Measurements from ENCODE around the gene DMRTB1.

The DMRTB1 gene

DNA sequence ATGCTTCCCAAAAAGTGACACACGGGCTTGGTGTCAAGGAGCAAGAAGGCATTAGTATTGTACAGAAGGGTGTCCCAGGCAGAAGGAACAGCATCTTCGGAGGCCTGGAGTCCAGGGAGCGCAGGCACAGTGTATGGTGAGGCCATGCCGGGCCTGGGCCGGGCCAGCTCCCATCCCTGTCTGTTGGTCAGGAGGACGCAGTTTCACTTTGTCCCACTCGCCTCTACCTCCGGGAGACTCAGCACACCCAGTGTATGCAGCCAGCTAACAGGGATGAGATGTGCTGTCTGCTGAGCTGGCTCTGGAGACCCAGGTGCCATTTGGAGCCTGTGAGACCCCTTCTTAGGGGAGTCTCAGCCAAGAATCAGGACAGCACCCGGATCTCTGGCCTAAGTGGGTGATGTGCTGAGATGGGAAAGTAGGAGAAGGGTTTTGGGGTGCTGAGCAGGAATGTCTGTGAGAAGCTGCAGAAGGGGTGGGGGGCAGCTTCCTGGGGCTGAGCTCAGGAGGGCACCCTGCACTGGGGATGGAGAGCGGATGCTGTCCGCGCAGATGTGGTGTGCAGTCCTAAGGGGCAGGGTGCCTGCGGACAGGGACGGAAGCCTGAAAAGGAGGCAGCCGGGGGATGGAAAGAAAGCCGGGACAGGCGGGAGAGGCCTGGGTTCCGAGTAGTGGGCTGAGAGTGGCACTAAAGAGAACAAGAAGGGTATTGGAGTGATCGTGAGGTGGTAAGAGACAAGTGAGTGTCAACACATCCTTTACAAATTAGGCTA is 25.7 kb downstream of the DMRTB1 start:
- in situ Hi-C loops (cut with MboI; ENCODE audit: low sequenced_read_pairs), result no loop called here

DNA sequence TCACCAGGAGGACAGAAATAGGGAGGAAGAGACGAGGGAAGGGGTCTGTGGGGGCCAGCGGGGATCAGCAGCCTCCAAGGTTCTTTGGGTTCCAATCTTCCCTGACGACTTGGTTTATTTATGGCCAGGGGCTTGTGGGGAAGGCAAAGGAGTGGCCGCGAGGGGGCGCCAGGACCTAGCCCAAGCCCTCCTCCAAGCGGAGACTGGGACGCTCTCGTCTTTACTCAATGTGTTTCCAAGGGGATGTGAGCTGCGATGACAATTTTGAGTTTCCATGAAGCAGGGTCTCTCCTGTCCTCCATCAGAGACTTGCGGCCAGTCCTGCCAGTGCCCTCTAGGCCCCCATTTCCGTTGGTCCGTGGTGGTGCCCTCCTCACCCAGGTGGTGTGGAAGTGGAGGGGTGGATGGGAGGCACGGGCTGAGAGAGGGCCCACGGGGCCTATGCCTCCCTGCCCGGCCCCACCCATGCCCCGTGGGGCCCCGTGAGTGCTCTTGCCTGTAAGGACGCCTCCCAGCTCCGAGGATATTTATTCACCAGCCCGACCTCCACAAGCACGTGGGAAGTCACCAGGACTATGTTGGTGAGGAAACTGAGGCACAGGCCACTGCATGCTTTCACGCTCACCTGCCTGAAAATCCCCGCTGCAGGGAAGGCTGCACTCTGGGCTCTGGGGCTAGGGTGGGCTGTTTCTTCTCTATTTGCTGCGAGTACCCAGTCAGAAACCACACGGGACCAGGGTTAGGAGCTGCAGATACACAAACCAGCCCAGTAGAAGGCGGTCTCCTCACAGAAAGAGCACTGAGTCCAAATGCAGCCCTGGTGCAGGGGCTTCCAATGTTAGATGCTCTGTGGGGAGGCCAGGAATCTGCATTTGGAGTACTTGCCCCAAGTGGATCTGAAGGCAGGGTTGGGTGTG is 26.5 kb downstream of the DMRTB1 start:
- in situ Hi-C loops (cut with MboI; ENCODE audit: low sequenced_read_pairs), result no loop called here

DNA sequence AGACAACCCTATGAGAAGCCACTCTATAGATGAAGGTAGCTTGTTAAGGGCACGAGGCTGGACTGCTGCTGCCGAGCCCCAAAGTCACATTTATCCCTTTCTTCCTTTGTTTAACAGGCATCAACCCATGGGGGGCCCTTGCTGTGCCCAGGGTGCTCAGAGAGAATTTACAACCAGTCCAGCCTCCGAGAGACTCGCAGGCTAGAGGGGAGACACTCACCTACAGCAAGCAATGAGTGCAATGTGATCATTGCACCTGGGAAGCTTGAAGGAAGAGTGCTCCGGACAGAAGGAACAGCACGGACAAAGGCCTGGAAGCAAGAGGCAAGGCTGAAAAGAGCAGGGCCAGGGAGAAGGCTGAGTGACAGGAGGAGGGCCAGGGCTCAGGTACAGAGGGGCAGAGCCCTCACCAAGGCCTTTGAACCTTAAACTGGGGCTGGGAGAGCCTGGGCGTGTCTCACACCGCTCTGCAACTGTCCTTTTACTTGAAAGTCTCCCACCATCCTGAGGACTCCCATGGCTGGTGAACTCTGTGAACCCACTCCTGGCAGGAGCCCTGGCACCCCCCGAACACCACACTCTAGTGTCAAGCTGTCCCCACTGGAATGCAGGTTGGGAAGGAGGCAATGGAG is 27.3 kb downstream of the DMRTB1 start:
- in situ Hi-C loops (cut with MboI; ENCODE audit: low sequenced_read_pairs), result no loop called here

DNA sequence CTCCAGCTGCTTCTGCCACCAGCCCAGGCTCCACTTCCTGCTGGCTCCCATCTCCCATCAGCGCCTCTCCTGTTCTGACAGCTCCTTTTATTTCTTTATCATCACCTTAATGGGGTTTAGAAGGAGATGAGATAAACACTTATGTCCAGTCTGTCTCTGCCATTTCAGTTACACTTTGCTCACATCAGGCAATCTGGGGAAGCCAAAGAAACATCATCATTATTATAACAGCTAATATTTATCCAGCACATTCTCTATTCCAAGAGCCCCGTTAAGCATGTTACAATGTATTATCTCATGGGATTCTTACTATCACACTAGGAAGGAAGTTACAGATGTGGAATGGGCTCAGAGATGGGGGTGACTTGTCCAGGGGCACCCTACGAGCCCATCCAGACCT is 31.2 kb downstream of the DMRTB1 start:
- in situ Hi-C loops (cut with MboI; ENCODE audit: low sequenced_read_pairs), result no loop called here

DNA sequence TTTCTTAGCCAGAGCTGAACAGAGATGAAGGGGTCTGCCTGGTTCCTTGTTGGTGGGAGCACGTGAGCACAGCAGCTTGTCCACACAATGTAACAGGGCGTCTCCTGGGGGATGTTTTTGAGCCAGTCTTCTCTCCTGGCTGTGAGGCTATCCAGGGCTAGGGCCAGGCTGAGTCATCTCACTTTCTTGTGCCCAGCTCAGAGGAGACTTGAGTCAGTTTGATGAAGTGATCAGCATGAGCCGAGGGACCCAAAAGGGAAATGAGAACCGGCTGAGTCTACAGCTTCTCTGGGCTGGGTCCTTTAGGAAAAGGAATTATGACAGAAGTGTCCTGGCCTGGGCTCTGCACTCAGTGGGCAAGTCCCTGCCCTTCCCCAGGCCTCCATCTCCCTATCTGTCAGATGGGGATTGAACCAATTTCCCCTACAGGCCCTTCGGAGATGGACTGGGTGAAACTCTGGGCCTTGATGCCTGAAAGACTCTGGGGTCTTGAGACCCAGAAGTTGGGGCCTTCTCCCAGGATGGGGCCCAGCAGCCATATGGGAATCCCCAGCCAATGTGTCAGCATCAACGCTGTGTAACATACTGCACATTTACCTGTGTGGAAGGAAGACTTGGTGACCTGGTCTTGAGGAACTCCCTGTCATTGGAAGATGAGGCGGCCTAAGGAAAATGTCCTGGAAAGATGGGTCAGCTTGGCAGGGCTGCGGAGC is 36.6 kb downstream of the DMRTB1 start:
- in situ Hi-C loops (cut with MboI; ENCODE audit: low sequenced_read_pairs), result no loop called here

DNA sequence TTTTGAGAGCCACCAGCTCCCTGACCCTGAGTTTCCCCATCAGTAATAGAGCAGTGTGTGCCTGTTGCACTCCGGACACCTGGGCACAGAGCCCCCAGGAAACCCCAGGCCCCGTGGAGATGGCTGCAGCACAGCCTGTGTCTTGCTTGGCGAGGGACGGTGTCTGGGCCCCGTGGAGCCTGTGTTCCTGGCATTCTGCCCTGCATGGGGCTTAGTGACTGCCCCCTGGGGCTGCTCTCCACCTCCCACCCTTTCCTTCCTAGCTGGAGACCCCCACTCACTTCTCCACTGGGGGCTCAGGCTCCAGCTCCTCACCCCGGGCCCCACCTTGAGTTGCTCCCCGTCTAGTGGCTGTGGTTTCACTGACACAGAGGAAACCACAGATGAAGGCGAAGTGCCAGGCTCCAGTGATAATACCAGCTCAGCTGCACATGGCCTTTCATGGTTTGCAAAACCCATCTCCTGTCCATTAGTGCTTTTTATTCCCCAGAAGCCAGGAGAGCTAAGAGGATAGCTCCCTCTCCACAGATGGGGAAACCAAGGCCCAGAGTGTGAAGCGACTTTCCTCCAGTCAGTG is 39.4 kb downstream of the DMRTB1 start:
- in situ Hi-C loops (cut with MboI; ENCODE audit: low sequenced_read_pairs), result no loop called here

DNA sequence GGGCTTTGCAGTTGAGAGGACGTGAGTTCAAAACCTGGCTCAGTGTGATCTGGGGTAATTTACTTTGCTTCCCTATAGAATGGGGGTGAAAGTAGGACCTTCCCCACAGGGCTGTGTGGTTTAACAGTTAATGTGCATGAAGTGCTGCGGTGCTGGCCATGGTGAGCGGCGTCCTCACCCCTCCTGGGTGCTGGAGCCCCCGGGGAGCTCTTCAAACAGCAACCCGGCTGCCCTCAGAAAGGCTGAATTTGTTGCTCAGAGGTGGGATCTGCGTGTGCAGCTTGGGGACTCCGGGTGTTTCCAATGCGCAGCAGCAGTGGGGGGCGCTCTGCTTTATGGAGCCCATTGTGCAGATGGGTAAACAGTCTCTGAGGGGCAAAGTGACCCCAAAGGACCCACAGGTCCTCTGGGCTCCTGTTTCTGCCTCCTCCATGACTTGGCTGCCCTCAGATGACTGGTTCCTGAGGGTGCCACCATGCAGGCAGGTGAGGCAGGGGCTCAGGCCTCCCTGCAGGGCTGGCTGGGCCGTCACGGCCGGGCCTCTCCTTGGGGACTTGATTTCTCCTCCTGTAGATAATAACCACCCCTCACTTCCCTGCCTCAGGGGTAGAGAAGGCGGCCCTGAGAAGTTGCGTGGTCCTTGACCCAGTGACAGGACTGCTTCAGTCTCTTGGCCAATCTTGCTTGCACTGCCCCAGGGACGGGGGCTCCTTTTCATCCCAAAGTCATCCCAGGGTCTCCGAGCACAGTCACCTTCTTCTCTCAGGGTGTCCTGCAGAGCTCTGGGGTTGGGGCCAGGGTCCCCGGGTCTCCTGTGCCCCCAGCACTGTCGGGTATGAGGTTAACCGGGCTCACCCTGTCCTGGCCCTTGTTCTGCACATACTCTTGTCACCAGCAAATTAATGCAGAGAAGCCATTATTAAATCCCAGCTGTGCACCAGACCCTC is 40.3 kb downstream of the DMRTB1 start:
- in situ Hi-C loops (cut with MboI; ENCODE audit: low sequenced_read_pairs), result no loop called here

DNA sequence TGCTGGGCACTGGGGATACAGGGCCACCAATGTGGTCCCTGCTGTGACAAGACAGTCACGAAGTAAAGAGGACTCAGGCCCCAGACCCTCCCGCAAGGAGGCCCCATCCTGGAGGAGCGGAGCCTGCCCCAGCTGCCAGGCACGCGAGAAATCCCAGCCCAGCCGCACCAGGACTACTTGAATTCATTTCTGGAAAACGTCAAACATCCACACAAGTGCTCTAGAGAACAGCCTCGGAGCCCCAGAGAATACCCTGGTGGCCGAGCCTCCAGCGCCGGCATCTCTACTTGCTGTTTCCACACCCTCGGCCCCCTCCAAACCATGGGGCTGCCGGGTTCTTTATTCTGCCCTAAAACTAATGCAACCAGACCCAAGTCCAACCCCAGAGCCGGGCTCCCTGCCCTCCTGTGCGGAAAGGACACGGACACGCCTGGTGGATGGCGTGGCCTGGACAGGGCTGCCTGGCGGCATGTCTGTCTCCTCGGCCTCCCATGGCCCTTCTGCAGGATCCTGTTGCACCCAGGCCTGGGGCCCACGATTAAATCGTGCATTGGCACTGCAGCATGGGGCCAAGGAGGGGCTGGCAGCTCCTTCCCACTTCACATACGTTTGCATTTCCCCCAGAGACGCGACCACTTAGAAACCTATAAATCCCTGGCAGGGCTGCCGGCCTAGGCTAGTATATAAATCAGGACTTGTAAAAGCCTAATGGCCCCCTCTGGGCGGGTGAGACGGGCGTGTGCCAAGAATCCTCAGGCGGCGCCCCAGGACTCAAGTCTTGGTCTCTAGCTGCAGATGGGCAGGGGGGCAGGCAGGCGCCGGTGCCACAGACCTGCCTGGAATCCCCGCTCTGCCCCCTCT is 41.2 kb downstream of the DMRTB1 start:
- in situ Hi-C loops (cut with MboI; ENCODE audit: low sequenced_read_pairs), result no loop called here

DNA sequence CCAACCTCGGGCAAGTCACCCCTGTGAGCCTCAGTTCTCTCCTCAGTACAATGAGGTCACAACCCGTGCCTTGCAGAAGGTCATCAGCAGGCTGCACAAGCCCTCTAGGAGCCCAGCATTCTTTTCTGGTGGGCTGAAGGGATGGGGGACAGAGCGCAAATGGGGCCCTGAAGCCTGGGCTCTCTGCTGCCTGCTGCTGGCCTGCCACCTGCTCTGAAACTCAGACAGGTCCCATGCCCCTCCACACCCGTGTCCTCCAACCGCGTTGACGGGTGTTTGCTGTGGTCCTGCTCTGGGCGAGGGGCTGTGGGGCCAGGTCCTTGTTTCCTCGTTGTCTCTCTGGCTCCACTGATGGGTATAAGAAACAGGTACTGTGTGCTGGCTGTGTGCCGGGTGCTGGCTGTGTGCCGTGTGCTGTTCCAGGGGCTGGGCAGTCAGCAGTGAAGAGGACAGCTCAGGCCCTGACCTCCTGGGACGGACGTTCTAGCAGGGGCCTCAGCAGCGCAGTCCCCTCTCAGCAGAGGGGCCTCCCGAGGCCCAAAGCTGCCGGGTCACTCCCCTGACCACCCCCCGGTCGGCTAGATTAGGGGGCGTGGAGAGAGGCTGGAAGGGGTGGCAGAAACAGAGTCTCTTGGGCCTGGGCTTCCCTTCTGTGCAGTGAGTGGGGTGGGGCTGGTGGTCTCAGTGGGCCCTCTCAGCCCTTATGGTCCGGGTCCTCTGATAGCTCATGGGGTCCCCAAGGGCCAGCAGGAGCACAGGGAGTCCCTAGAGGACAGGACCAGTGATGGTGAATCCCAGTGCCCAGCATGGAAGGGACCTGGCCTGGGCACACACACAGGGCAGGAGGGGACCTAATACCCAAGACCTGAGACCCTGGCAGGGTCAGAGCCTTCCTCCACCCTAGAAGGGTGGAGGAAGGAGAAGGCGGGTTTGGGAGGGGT is 42.1 kb downstream of the DMRTB1 start:
- in situ Hi-C loops (cut with MboI; ENCODE audit: low sequenced_read_pairs), result no loop called here

DNA sequence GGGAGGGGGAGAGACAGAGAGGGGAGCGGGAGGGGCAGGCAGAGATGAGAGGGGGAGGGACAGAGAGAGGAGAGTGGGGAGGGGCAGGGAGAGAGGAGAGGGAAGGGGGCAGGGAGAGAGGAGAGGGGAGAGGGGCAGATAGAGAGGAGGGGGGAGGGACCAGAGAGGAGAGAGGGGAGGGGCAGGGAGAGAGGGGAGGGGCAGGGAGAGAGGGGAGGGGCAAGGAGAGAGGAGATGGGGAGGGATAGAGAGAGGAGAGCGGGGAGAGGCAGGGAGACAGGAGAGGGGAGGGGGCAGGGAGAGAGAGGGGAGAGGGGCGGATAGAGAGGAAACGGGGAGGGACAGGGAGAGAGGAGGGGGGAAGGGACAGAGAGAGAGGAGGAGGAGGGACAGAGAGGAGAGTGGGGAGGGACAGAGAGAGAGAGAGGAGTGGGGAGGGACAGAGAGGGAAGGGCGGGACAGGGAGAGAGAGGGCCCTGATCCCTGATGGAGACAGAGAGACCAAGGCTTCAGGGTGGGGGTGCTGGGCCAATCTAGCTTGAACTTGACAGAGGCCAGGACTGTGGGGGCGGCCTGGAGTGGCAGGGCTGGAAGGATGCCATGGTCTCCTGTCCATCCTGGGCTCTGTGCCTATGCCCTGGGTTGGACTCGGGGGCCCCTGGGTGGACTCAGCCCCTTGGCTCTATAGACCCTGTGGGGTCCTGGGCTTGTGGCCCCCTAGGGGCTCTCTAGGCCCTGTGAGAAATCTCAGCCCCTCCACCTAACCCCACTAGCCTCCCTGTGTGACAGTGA is 43.6 kb downstream of the DMRTB1 start:
- in situ Hi-C loops (cut with MboI; ENCODE audit: low sequenced_read_pairs), result no loop called here

DNA sequence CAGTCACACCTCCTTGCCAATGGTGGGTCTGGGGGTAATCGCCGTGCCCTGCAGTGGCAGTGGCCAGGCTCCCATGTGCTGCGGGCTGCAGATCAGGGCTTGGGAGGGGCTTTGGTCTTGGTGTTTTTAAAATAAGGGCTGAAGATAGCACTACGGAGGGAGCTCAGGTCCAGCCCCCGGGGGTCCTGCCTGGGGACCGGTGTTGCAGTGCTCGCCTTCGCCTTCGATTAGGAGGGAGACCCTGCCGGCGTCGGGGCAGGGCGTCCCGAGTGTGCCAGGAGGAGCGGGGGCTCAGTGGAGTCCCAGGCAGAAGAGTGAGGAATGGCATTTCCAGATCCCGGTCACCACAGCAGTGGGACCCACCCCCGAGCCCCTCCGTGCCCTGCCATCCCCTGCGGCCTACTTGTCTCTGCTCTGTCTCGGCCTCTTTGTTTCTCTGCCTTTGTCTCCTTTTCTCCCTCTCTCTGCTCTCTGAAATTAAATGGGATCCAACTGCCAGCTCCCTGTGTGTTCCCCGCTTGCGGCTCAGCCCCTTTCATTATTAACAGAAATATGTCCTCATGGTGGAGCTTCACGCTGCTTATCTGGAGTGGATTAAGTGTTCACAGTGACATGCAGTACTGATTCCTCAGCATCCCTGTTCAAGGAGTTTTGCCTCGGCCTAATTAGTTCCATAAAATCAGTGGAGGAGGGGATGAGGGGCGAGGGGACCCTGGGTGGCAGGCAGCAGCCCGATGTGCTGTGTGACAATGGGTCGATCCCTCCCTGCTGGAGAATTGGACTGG is 44.4 kb downstream of the DMRTB1 start:
- in situ Hi-C loops (cut with MboI; ENCODE audit: low sequenced_read_pairs), result no loop called here

DNA sequence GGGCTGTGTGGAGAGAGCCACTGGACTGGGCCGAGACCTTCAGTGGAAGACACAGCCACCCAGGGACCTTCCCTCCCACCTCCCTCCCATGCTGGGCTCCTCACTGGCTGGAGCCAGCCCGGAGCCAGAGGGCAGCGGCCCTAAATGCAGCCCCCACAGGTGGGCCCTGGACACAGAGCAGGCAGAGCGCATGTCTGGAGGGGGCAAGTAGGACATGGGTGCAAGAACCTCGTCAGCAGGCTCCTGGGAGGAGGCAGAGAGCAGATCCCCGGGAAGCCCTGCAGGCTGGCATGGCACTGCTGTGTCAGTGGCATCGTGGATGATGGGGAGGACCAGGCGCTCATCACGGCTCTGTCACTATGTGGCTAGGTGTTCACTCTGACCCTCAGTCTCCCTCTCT is 45.7 kb downstream of the DMRTB1 start:
- in situ Hi-C loops (cut with MboI; ENCODE audit: low sequenced_read_pairs), result no loop called here

DNA sequence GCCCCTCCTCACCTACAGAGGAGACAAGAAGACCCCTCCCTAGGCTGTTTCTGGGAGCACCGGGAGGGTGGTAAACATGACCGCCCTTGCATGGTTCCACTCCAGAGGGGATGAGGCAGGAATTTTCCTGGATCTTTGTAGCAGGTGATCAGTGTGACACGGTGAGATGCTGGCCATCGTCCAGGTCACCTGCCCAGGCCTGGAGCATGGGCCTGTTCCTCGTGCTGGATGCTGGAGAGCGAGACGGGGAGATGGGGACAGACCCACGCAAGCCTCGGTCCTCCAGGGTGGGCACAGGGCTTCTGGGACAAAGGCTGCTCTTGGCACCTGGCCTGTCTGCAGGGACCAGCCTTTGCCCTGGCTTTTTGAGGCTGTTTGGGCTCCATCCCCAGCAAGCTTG is 46.2 kb downstream of the DMRTB1 start:
- in situ Hi-C loops (cut with MboI; ENCODE audit: low sequenced_read_pairs), result no loop called here

DNA sequence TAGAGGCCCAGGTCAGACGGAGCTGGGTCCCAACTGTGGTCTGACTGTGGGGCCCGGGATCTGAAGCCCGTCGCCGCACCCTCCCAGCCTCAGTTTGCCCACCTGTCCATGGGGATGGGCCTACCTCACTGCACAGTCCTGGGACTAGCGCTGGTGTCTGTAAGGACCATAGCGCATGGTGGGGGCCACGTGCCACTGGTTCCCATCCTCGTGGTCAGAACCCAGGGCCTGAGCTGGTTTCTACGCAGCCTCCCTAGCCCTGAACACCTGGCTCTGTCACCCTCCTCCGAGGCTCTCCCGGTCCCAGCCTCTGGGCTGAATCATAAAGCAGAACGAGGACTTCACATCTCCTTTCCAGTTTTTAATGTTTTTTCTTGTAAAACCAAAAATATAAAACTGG is 46.7 kb downstream of the DMRTB1 start:
- in situ Hi-C loops (cut with MboI; ENCODE audit: low sequenced_read_pairs), result no loop called here

DNA sequence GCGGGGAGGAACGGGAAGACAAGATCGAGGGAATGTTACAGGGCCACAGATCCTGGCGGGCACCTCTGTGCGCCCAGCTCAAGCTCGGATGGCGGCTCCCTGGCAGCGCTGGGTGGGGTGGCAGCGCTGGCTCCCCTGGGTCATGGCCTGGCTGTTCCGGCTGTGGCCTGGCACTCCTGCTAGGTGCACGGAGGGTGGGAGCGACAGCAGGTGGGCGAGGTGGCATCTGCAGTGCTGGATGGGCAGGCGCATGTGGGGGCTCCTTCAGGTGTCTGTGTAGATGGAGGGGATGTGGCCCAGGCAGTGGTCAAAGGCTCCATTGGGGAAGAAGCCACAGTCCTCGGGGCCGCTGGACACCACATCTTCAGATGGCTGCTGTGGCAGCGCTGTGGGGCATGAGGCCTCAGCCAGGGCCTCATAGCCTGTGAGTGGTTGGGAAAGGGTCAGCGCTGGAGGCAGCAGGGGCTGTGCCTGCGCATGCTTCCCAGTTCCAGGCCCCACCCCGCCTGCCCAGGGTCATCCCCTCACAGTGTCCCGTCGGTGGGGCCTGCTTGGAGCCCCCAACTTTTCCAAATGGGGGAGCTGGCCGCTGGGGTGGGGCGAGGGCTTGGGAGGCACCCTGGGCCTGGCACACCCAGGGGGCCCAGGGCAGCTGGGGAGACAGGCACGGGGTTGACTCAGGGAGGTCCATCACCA is 47.3 kb downstream of the DMRTB1 start:
- in situ Hi-C loops (cut with MboI; ENCODE audit: low sequenced_read_pairs), result no loop called here
